ENCODE results near the gene MYH14. TPM values are rescaled to one million over a fixed set of nuclear protein-coding genes. Genes with fewer than 3 reads are reported as not detected.

Gene MYH14
- polyA plus RNA-seq, 1 experiment = not detected

- no peaks in the 10 kb centered on the region; the same call in none of the 2 replicates for H3K27me3 ChIP-seq (ENCODE audit: control insufficient read depth, insufficient read depth, low read length)
- DNase-seq (ENCODE audit: low read depth) = no peak
- no peaks in the 10 kb centered on the region for H3K36me3 ChIP-seq (ENCODE audit: control insufficient read depth, insufficient read depth, low read length)
- ChIA-PET CTCF (no interaction called here), POLR2A (no interaction called here)
- no peak overlapping the region for H3K4me3 ChIP-seq (ENCODE audit: low read depth, low read length)
- TF ChIP-seq CTCF (IDR thresholded peaks at IDR 0.05; ENCODE audit: insufficient read depth, low read depth, low read length) = no peak
Measured at GRCh38 chr19:50303558-50303957, 100.1 kb downstream of the MYH14 start.

DNA sequence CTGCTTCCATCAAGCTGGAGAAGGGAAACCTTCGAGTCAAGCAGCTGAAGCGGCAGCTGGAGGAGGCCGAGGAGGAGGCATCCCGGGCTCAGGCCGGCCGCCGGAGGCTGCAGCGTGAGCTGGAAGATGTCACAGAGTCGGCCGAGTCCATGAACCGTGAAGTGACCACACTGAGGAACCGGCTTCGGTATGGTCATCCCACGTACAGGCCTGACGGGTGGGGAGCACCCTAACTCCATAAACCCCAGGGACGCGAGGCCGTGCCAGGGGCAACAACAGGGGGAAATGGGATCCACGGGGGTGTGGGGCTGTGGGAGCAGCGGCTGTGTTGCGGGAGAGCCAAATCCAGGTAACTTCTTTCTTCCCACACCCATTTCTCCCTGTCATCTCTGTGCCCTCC lies 105.6 kb downstream of the MYH14 start:
- POLR2A ChIA-PET = no interaction called here
- no peak for TF ChIP-seq CTCF (IDR thresholded peaks at IDR 0.05; ENCODE audit: insufficient read depth, low read depth, low read length)
- CTCF ChIA-PET = no interaction called here
- Histone ChIP-seq H3K27me3 (ENCODE audit: control insufficient read depth, insufficient read depth, low read length) (peaks cover 7% of the 10 kb centered on the region), H3K4me3 (ENCODE audit: low read depth, low read length) (no peak overlapping the region), H3K36me3 (ENCODE audit: control insufficient read depth, insufficient read depth, low read length) (no peaks in the 10 kb centered on the region)
- DNase-seq (ENCODE audit: low read depth) = no peak

- no peak for DNase-seq (ENCODE audit: low read depth)
- CTCF ChIA-PET = no interaction called here
Measured at GRCh38 chr19:50309396-50310125, 106.1 kb downstream of the MYH14 start.

GRCh38 chr19:50310759-50311465 lies 107.5 kb downstream of the MYH14 start:
- no peak for TF ChIP-seq CTCF (IDR thresholded peaks at IDR 0.05; ENCODE audit: insufficient read depth, low read depth, low read length)
- POLR2A ChIA-PET = no interaction called here
- H3K27me3 ChIP-seq (ENCODE audit: control insufficient read depth, insufficient read depth, low read length) = peaks cover 11% of the 10 kb centered on the region
- CTCF ChIA-PET = no interaction called here
- no peaks in the 10 kb centered on the region for H3K36me3 ChIP-seq (ENCODE audit: control insufficient read depth, insufficient read depth, low read length)
- H3K4me3 ChIP-seq (ENCODE audit: low read depth, low read length) = no peak overlapping the region
- no peak for DNase-seq (ENCODE audit: low read depth)

More at GRCh38 chr19:50309396-50310125, 106.1 kb downstream of the MYH14 start:
- Histone ChIP-seq H3K4me3 (ENCODE audit: low read depth, low read length) (no peak overlapping the region), H3K36me3 (ENCODE audit: control insufficient read depth, insufficient read depth, low read length) (no peaks in the 10 kb centered on the region), H3K27me3 (ENCODE audit: control insufficient read depth, insufficient read depth, low read length) (peaks cover 7% of the 10 kb centered on the region)
- POLR2A ChIA-PET = no interaction called here
- no peak for TF ChIP-seq CTCF (IDR thresholded peaks at IDR 0.05; ENCODE audit: insufficient read depth, low read depth, low read length)

GRCh38 chr19:50311723-50312635 lies 108.6 kb downstream of the MYH14 start:
- CTCF ChIA-PET = no interaction called here
- no peak for TF ChIP-seq CTCF (IDR thresholded peaks at IDR 0.05; ENCODE audit: insufficient read depth, low read depth, low read length)
- Histone ChIP-seq H3K4me3 (ENCODE audit: low read depth, low read length) (no peak overlapping the region), H3K27me3 (ENCODE audit: control insufficient read depth, insufficient read depth, low read length) (peaks cover 11% of the 10 kb centered on the region), H3K36me3 (ENCODE audit: control insufficient read depth, insufficient read depth, low read length) (no peaks in the 10 kb centered on the region)
- POLR2A ChIA-PET = no interaction called here
- no peak for DNase-seq (ENCODE audit: low read depth)

Data from BJ (cell line).